ENCODE data around the gene TRAM2.

TRAM2 gene

GRCh38 chr6:52580905-52581304 lies 4.0 kb upstream of the TRAM2 start:
- Histone ChIP-seq H3K4me3 (ENCODE audit: low read length) (no peak overlapping the region), H3K9me3 (ENCODE audit: insufficient read depth, low read length) (no peaks in the 10 kb centered on the region), H3K4me1 (ENCODE audit: low read length) (peaks cover 11% of the 10 kb centered on the region), H4K20me1 (ENCODE audit: insufficient read depth, low read length) (peaks cover 3% of the 10 kb centered on the region; the same call in 1 of the 2 replicates), H3K79me2 (ENCODE audit: low read length) (peaks cover 9% of the 10 kb centered on the region), H3K36me3 (replicated peaks; ENCODE audit: low read depth, low read length) (peaks cover 13% of the 10 kb centered on the region), H2AFZ (ENCODE audit: low read depth, low read length) (no peak overlapping the region), H3K27ac (ENCODE audit: low read length) (no peak overlapping the region), H3K27me3 (ENCODE audit: low read depth, low read length) (no peaks in the 10 kb centered on the region), H3K4me2 (ENCODE audit: low read length) (no peak overlapping the region), H3K9ac (ENCODE audit: low read length) (no peak overlapping the region)
- TF ChIP-seq CTCF (IDR thresholded peaks at IDR 0.05; ENCODE audit: low read depth, low read length): no peak
- TF ChIP-seq EZH2phosphoT487 (IDR thresholded peaks at IDR 0.05; ENCODE audit: low read depth): no peak

GRCh38 chr6:52579006-52579660 lies 2.3 kb upstream of the TRAM2 start:
- Histone ChIP-seq H3K4me3 (ENCODE audit: low read length) (no peak overlapping the region), H3K4me1 (ENCODE audit: low read length) (peaks cover 29% of the 10 kb centered on the region)

GRCh38 chr6:52577778-52578463 lies 1.1 kb upstream of the TRAM2 start:
- no peak for TF ChIP-seq EZH2phosphoT487 (IDR thresholded peaks at IDR 0.05; ENCODE audit: low read depth)
- TF ChIP-seq CTCF (IDR thresholded peaks at IDR 0.05; ENCODE audit: low read depth, low read length): no peak
- Histone ChIP-seq H2AFZ (ENCODE audit: low read depth, low read length) (peak overlapping the region; percentile 27; the same call in 1 of the 2 replicates), H3K4me2 (ENCODE audit: low read length) (peak overlapping the region; percentile 67), H3K9me3 (ENCODE audit: insufficient read depth, low read length) (no peaks in the 10 kb centered on the region), H3K4me3 (ENCODE audit: low read length) (peak overlapping the region; percentile 81), H3K27ac (ENCODE audit: low read length) (peak overlapping the region; percentile 62), H3K9ac (ENCODE audit: low read length) (peak overlapping the region; percentile 82), H3K79me2 (ENCODE audit: low read length) (peaks cover 39% of the 10 kb centered on the region), H3K4me1 (ENCODE audit: low read length) (peaks cover 36% of the 10 kb centered on the region), H4K20me1 (ENCODE audit: insufficient read depth, low read length) (peaks cover 28% of the 10 kb centered on the region; the same call in 1 of the 2 replicates), H3K27me3 (ENCODE audit: low read depth, low read length) (no peaks in the 10 kb centered on the region), H3K36me3 (replicated peaks; ENCODE audit: low read depth, low read length) (peaks cover 13% of the 10 kb centered on the region)

More at GRCh38 chr6:52579006-52579660, 2.3 kb upstream of the TRAM2 start:
- peaks cover 13% of the 10 kb centered on the region for H3K36me3 ChIP-seq (replicated peaks; ENCODE audit: low read depth, low read length)
- H3K27me3 ChIP-seq (ENCODE audit: low read depth, low read length): no peaks in the 10 kb centered on the region
- H3K79me2 ChIP-seq (ENCODE audit: low read length): peaks cover 27% of the 10 kb centered on the region
- no peak overlapping the region for H3K9ac ChIP-seq (ENCODE audit: low read length)
- no peak for TF ChIP-seq CTCF (IDR thresholded peaks at IDR 0.05; ENCODE audit: low read depth, low read length)
- no peak for TF ChIP-seq EZH2phosphoT487 (IDR thresholded peaks at IDR 0.05; ENCODE audit: low read depth)
- no peak overlapping the region for H3K27ac ChIP-seq (ENCODE audit: low read length)
- H2AFZ ChIP-seq (ENCODE audit: low read depth, low read length): no peak overlapping the region
- H4K20me1 ChIP-seq (ENCODE audit: insufficient read depth, low read length): peaks cover 16% of the 10 kb centered on the region; the same call in 1 of the 2 replicates
- no peaks in the 10 kb centered on the region for H3K9me3 ChIP-seq (ENCODE audit: insufficient read depth, low read length)
- H3K4me2 ChIP-seq (ENCODE audit: low read length): no peak overlapping the region

- no peak for TF ChIP-seq EZH2phosphoT487 (IDR thresholded peaks at IDR 0.05; ENCODE audit: low read depth)
- peak; percentile 69 for TF ChIP-seq CTCF (IDR thresholded peaks at IDR 0.05; ENCODE audit: low read depth, low read length)
Observed at GRCh38 chr6:52576392-52577021, 353 bp downstream of the TRAM2 start.

More at GRCh38 chr6:52576392-52577021, 353 bp downstream of the TRAM2 start:
- no peaks in the 10 kb centered on the region for H3K27me3 ChIP-seq (ENCODE audit: low read depth, low read length)
- H2AFZ ChIP-seq (ENCODE audit: low read depth, low read length): peak overlapping the region; percentile 58; the same call in 1 of the 2 replicates
- peaks cover 53% of the 10 kb centered on the region for H3K79me2 ChIP-seq (ENCODE audit: low read length)
- no peaks in the 10 kb centered on the region for H3K9me3 ChIP-seq (ENCODE audit: insufficient read depth, low read length)
- H4K20me1 ChIP-seq (ENCODE audit: insufficient read depth, low read length): peaks cover 39% of the 10 kb centered on the region
- H3K4me2 ChIP-seq (ENCODE audit: low read length): peak overlapping the region; percentile 96
- H3K4me1 ChIP-seq (ENCODE audit: low read length): peaks cover 44% of the 10 kb centered on the region
- peaks cover 10% of the 10 kb centered on the region for H3K36me3 ChIP-seq (replicated peaks; ENCODE audit: low read depth, low read length)
- peak overlapping the region; percentile 14; the same call in 1 of the 2 replicates for H3K27ac ChIP-seq (ENCODE audit: low read length)
- H3K4me3 ChIP-seq (ENCODE audit: low read length): peak overlapping the region; percentile 81
- peak overlapping the region; percentile 78 for H3K9ac ChIP-seq (ENCODE audit: low read length)

Measured in OCI-LY3 (cell line).